K562 (cell line): ENCODE data around the gene CRYBG2. TPM values are rescaled to one million over a fixed set of nuclear protein-coding genes. Genes with fewer than 3 reads are reported as not detected.

Experiments used
- ARID4B ChIP-seq: sonication (generic); formaldehyde crosslinking; IDR thresholded peaks from 2 replicates; pipeline ENCODE4 v1.8.0; 2022; ENCODE audit warnings: mild to moderate bottlenecking, missing genetic modification reagents
- BRF1 ChIP-seq: IDR thresholded peaks from 3 replicates; pipeline ENCODE4 v1.6.1; 2011; ENCODE audit warnings: borderline replicate concordance, mild to moderate bottlenecking; ENCODE audit not compliant: insufficient read length; ENCODE audit errors: extremely low read depth
- CREM ChIP-seq: IDR thresholded peaks from 2 replicates; pipeline ENCODE4 v1.6.1; 2014; ENCODE audit warnings: antibody characterized with exemption, low read depth
- EZH2 ChIP-seq: IDR thresholded peaks from 2 replicates; pipeline ENCODE4 v1.6.1; 2012; ENCODE audit warnings: low read depth, mild to moderate bottlenecking, inconsistent platforms, low read length, borderline replicate concordance
- FOXP1 ChIP-seq: sonication (generic); formaldehyde crosslinking; IDR thresholded peaks from 2 replicates; pipeline ENCODE4 v1.8.0; 2022; ENCODE audit warnings: mild to moderate bottlenecking, missing genetic modification reagents
- GTF2A2 ChIP-seq: IDR thresholded peaks from 2 replicates; pipeline ENCODE4 v1.6.1; 2016; ENCODE audit warnings: mild to moderate bottlenecking, missing genetic modification characterization, missing compliant biosample characterization
- KDM5B ChIP-seq: fragments of 200-600 bp; sonication (generic); IDR thresholded peaks from 2 replicates; pipeline ENCODE4 v1.6.1; 2012; ENCODE audit warnings: low read depth, mild to moderate bottlenecking, moderate library complexity, low read length, control low read depth, inconsistent platforms; ENCODE audit not compliant: insufficient replicate concordance
- MLX ChIP-seq, 2 experiments: fragments of 450-650 bp in 1 of 2; sonication (generic) in 1 of 2; formaldehyde crosslinking; conservative IDR thresholded peaks; 2 replicates each; pipeline versions ENCODE4 v1.4.0 to v1.8.1; 2020 to 2022; ENCODE audit warnings: mild to moderate bottlenecking in 1 of 2, missing genetic modification reagents in 1 of 2
- NCOR1 ChIP-seq: fragments of 450-650 bp; IDR thresholded peaks from 2 replicates; pipeline ENCODE4 v1.6.1; 2016; ENCODE audit warnings: mild to moderate bottlenecking, moderate library complexity
- RBM34 ChIP-seq: fragments of 200-400 bp; formaldehyde crosslinking; IDR thresholded peaks from 2 replicates; pipeline ENCODE4 v1.6.1; 2018; ENCODE audit warnings: low read length, borderline replicate concordance; ENCODE audit not compliant: insufficient read depth
- SREBF2 ChIP-seq: sonication (generic); formaldehyde crosslinking; IDR thresholded peaks from 2 replicates; pipeline ENCODE4 v1.4.0; 2020; ENCODE audit warnings: mild to moderate bottlenecking, missing genetic modification reagents
- TCF7 ChIP-seq: sonication (generic); IDR thresholded peaks from 2 replicates; pipeline ENCODE4 v1.6.1; 2016; ENCODE audit warnings: antibody characterized with exemption, borderline replicate concordance
- ZNF512 ChIP-seq: IDR thresholded peaks from 2 replicates; pipeline ENCODE4 v1.6.1; 2016; ENCODE audit warnings: missing genetic modification characterization, missing compliant biosample characterization
- ZNF609 ChIP-seq: sonication (generic); formaldehyde crosslinking; IDR thresholded peaks from 2 replicates; pipeline ENCODE4 v1.8.1; 2023; ENCODE audit warnings: missing genetic modification reagents, mild to moderate bottlenecking, borderline replicate concordance
- polyA plus RNA-seq, 8 experiments: library from polyadenylated mRNA; depleted of rRNA in 4 of 8; stranded (reverse) in 5 of 8; unstranded in 3 of 8; fragments of >200 nt; fragmentation: Nextera tagmentation in 2 of 8; fragmentation: Illumina TruSeq in 1 of 8; extraction: Ambion mirVana in 2 of 8; extraction: Trizol in 1 of 8; gene quantifications; 2 replicates each; pipeline versions ENCODE4 v1.2.1 to v1.2.3, GENCODE V29; 2011 to 2014; ENCODE audit warnings: inconsistent platforms in 1 of 8, missing spikeins in 1 of 8
- total RNA-seq, 7 experiments: library from RNA; depleted of rRNA in 6 of 7; stranded (reverse); fragments of >200 nt in 6 of 7; fragmentation: Illumina TruSeq in 2 of 7; extraction: Trizol in 2 of 7; gene quantifications; 2 replicates each; pipeline versions ENCODE4 v1.2.1 to v1.2.3, GENCODE V29; 2011 to 2021; ENCODE audit warnings: low replicate concordance in 1 of 7

CRYBG2 gene
- total and polyA plus RNA-seq, 9 of the 15 experiments (the other 6 are each of a cell fraction or from before 2014, with no cell fraction given) = 0.39 to 8.5 (median 3.7) TPM

- TF ChIP-seq TCF7 = no peak
- TF ChIP-seq RBM34 = no peak
- TF ChIP-seq ARID4B (CRISPR knock-in tag) = peak; percentile 78; the same call in 1 of the 2 replicates
- TF ChIP-seq KDM5B = peak; percentile 52
- TF ChIP-seq MLX (CRISPR knock-in tag; conservative IDR thresholded peaks at IDR 0.05) = no peak
- TF ChIP-seq GTF2A2 = no peak
- no peak for TF ChIP-seq SREBF2 (CRISPR knock-in tag)
- TF ChIP-seq NCOR1 = no peak
- no peak for TF ChIP-seq EZH2
- no peak for TF ChIP-seq ZNF609 (CRISPR knock-in tag)
- no peak for TF ChIP-seq ZNF512 (tag)
- TF ChIP-seq CREM = no peak
- no peak for TF ChIP-seq FOXP1
- no peak for TF ChIP-seq BRF1
Measured at GRCh38 chr1:26281091-26281958, 72.6 kb downstream of the CRYBG2 start (continued).
